HFF-Myc (cell line): ENCODE measurements around the gene AEBP2.

Experiments
- DNase-seq: peaks from one replicate; pipeline ENCODE4 v3.0.0-alpha.2; 2011; ENCODE audit warnings: low read depth; ENCODE audit errors: extremely low read depth
- H3K4me3 ChIP-seq: replicated peaks from 2 replicates; pipeline ENCODE4 v1.5.1; 2011; ENCODE audit warnings: low read depth, mild to moderate bottlenecking, control low read depth, low read length
- CTCF ChIP-seq: IDR thresholded peaks from 2 replicates; pipeline ENCODE4 v1.5.1; 2012; ENCODE audit warnings: mild to moderate bottlenecking, low read depth, low read length, control low read depth; ENCODE audit errors: missing control alignments

Gene AEBP2

GRCh38 chr12:19553175-19553574 is 113.9 kb downstream of the AEBP2 start:
- no peak for TF ChIP-seq CTCF
- no peak overlapping the region for H3K4me3 ChIP-seq
- DNase-seq = no peak

GRCh38 chr12:19561411-19561961 is 122.2 kb downstream of the AEBP2 start:
- TF ChIP-seq CTCF = no peak
- H3K4me3 ChIP-seq = no peak overlapping the region
- DNase-seq = no peak
